ENCODE measurements around the gene GHRHR.

DNA sequence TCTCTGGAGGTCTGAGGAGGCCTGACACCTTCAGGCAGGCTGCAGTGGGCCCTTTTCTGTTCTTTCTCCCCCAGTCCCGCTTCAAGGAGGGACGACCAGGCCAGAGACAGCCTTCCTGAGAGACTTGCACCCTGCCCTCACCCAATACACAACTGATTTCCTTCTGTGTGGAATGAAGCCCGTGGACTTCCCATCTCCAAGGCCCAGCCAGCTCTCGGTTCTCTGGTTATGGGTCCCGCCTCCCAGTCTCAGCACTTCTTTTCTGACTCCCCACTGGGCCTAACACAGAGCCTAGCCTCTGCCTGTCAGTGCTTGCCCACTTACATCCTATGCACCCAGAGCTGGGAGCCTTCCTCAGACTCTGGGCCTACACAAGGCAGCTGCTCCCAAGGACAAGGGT, 64.3 kb downstream of the GHRHR start:
- TF ChIP-seq, protein P1, sequence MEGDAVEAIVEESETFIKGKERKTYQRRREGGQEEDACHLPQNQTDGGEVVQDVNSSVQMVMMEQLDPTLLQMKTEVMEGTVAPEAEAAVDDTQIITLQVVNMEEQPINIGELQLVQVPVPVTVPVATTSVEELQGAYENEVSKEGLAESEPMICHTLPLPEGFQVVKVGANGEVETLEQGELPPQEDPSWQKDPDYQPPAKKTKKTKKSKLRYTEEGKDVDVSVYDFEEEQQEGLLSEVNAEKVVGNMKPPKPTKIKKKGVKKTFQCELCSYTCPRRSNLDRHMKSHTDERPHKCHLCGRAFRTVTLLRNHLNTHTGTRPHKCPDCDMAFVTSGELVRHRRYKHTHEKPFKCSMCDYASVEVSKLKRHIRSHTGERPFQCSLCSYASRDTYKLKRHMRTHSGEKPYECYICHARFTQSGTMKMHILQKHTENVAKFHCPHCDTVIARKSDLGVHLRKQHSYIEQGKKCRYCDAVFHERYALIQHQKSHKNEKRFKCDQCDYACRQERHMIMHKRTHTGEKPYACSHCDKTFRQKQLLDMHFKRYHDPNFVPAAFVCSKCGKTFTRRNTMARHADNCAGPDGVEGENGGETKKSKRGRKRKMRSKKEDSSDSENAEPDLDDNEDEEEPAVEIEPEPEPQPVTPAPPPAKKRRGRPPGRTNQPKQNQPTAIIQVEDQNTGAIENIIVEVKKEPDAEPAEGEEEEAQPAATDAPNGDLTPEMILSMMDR (IDR thresholded peaks at IDR 0.05; ENCODE audit: low read length): no peak
- no peak for TF ChIP-seq EZH2phosphoT487 (IDR thresholded peaks at IDR 0.05; ENCODE audit: low read length)
